Fibroblast of pulmonary artery (primary cell): ENCODE data around the gene KLHL3.

Experiments
- DNase-seq: peaks from one replicate; pipeline ENCODE4 v3.0.0-alpha.2; 2010; ENCODE audit warnings: low read depth
- H3K4me3 ChIP-seq: replicated peaks from 2 replicates; pipeline ENCODE4 v1.5.1; 2011; ENCODE audit warnings: low read depth, mild to moderate bottlenecking, control low read depth, low read length, moderate library complexity
- CTCF ChIP-seq: IDR thresholded peaks from 2 replicates; pipeline ENCODE4 v1.5.1; 2011; ENCODE audit warnings: mild to moderate bottlenecking, control low read depth, low read length, inconsistent platforms; ENCODE audit errors: missing control alignments

The KLHL3 gene

GRCh38 chr5:137660349-137660817, 75.5 kb downstream of the KLHL3 start:
- DNase-seq = peak; percentile 86
- peak; percentile 88 for TF ChIP-seq CTCF
- H3K4me3 ChIP-seq = no peak overlapping the region

GRCh38 chr5:137659209-137659608, 76.7 kb downstream of the KLHL3 start:
- no peak overlapping the region for H3K4me3 ChIP-seq
- TF ChIP-seq CTCF = no peak
- no peak for DNase-seq

- no peak overlapping the region for H3K4me3 ChIP-seq
- no peak for DNase-seq
- TF ChIP-seq CTCF = no peak
Measured at GRCh38 chr5:137658324-137658723, 77.6 kb downstream of the KLHL3 start.

GRCh38 chr5:137657073-137657472, 78.8 kb downstream of the KLHL3 start:
- TF ChIP-seq CTCF = no peak
- H3K4me3 ChIP-seq = no peak overlapping the region
- DNase-seq = no peak

GRCh38 chr5:137656558-137656957, 79.3 kb downstream of the KLHL3 start:
- no peak overlapping the region for H3K4me3 ChIP-seq
- TF ChIP-seq CTCF = no peak
- DNase-seq = no peak

GRCh38 chr5:137651022-137651421, 84.9 kb downstream of the KLHL3 start:
- DNase-seq = peak; percentile 29

More at GRCh38 chr5:137651022-137651421, 84.9 kb downstream of the KLHL3 start:
- no peak for TF ChIP-seq CTCF
- H3K4me3 ChIP-seq = no peak overlapping the region
